Endothelial cell of umbilical vein (primary cell): ENCODE results near the gene ATP12A. TPM values are rescaled to one million over a fixed set of nuclear protein-coding genes. Genes with fewer than 3 reads are reported as not detected.

Experiments used
- BruUV-seq: library from RNA; stranded (reverse); fragments of 400-500 nt; replicated peaks from 2 replicates; lab custom pipeline; 2021; lab: Mats Ljungman, UMichigan
- CTCF ChIA-PET: fragments of 300-600, 350-600 bp; sonication (Branson Sonifier 250); formaldehyde crosslinking; loops from one replicate; lab custom pipeline; 2021; ENCODE audit warnings: antibody characterized with exemption, inconsistent platforms; lab: Charles Lee
- POLR2A ChIA-PET: fragments of 300-600, 350-600 bp; sonication (Branson Sonifier 250); formaldehyde crosslinking; loops from one replicate; lab custom pipeline; 2021; ENCODE audit warnings: antibody characterized with exemption, inconsistent platforms; lab: Charles Lee
- DNase-seq: peaks from one replicate; pipeline ENCODE4 v3.0.0-alpha.2; 2011; ENCODE audit warnings: low read depth, low spot score
- FAIRE-seq: peaks from 2 replicates; lab custom pipeline; 2011; peaks lifted over from hg19 to GRCh38; lab: Jason Lieb, UNC
- H2AFZ ChIP-seq: 2 replicates; pipeline ENCODE4 v1.6.0; 2012; ENCODE audit warnings: low read depth, low read length, control low read depth, inconsistent platforms
- H3K27ac ChIP-seq: 2 replicates; pipeline ENCODE4 v1.5.1; 2011; ENCODE audit warnings: low read depth, mild to moderate bottlenecking, control low read depth, low read length, moderate library complexity; ENCODE audit not compliant: insufficient read depth
- H3K27me3 ChIP-seq, 2 experiments: 2 replicates each; pipeline versions ENCODE4 v1.6.0 to v1.6.1; 2011; ENCODE audit warnings: low read length in 2 of 2, mixed read lengths in 1 of 2; ENCODE audit not compliant: control insufficient read depth in 2 of 2, insufficient read depth in 2 of 2
- H3K36me3 ChIP-seq, 2 experiments: 2 replicates in 1 of 2; 3 replicates in 1 of 2; pipeline ENCODE4 v1.5.1; 2011; ENCODE audit warnings: low read length in 2 of 2, mild to moderate bottlenecking in 1 of 2, moderate library complexity in 1 of 2; ENCODE audit not compliant: control insufficient read depth in 2 of 2, insufficient read depth in 2 of 2; ENCODE audit errors: extremely low read depth in 1 of 2
- H3K4me1 ChIP-seq: 3 replicates; pipeline ENCODE4 v1.5.1; 2011; ENCODE audit warnings: mild to moderate bottlenecking, low read length; ENCODE audit not compliant: control insufficient read depth, insufficient read depth; ENCODE audit errors: extremely low read depth
- H3K4me2 ChIP-seq: 2 replicates; pipeline ENCODE4 v1.6.1; 2011; ENCODE audit warnings: low read length, control low read depth, mixed read lengths; ENCODE audit not compliant: insufficient read depth
- H3K4me3 ChIP-seq, 3 experiments: fragments of 200-600 bp in 1 of 3; sonication (generic), shearing (Covaris generic) in 1 of 3; replicated peaks in 1 of 3; 2 replicates each; pipeline ENCODE4 v1.5.1; 2011 to 2016; ENCODE audit warnings: control low read depth in 3 of 3, low read length in 3 of 3, mild to moderate bottlenecking in 2 of 3, inconsistent platforms in 1 of 3, low read depth in 1 of 3, moderate library complexity in 1 of 3; ENCODE audit not compliant: insufficient read depth in 1 of 3
- H3K79me2 ChIP-seq: 2 replicates; pipeline ENCODE4 v1.6.0; 2012; ENCODE audit warnings: low read length, inconsistent platforms; ENCODE audit not compliant: control insufficient read depth, insufficient read depth
- H3K9ac ChIP-seq: replicated peaks from 2 replicates; pipeline ENCODE3; 2011; ENCODE audit warnings: low read length, control low read depth; ENCODE audit not compliant: insufficient read depth; ENCODE audit errors: extremely low read depth
- H3K9me1 ChIP-seq: replicated peaks from 3 replicates; pipeline ENCODE4 v1.6.0; 2011; ENCODE audit warnings: mild to moderate bottlenecking, low read length; ENCODE audit not compliant: control insufficient read depth, insufficient read depth; ENCODE audit errors: extremely low read depth
- H3K9me3 ChIP-seq: replicated peaks from 2 replicates; pipeline ENCODE4 v1.5.1; 2012; ENCODE audit warnings: low read length, inconsistent platforms; ENCODE audit not compliant: control insufficient read depth, insufficient read depth
- H4K20me1 ChIP-seq: replicated peaks from 2 replicates; pipeline ENCODE3; 2011; ENCODE audit warnings: mild to moderate bottlenecking, low read length; ENCODE audit not compliant: control insufficient read depth, insufficient read depth; ENCODE audit errors: extremely low read depth
- CTCF ChIP-seq, 2 donors: IDR thresholded peaks; 1 replicate in 1 of 2; 2 replicates in 1 of 2; pipeline ENCODE4 v1.5.1; 2011; ENCODE audit warnings: low read length in 2 of 2, mild to moderate bottlenecking in 2 of 2, moderate library complexity in 2 of 2, control low read depth in 1 of 2, inconsistent platforms in 1 of 2, low read depth in 1 of 2; ENCODE audit not compliant: insufficient read depth in 1 of 2; ENCODE audit errors: extremely low read depth in 1 of 2
- EZH2 ChIP-seq: IDR thresholded peaks from 2 replicates; pipeline ENCODE4 v1.6.1; 2012; ENCODE audit warnings: borderline replicate concordance, low read depth, mild to moderate bottlenecking, moderate library complexity, low read length, inconsistent platforms; ENCODE audit not compliant: severe bottlenecking
- FOS ChIP-seq: IDR thresholded peaks from 2 replicates; pipeline ENCODE4 v1.6.1; 2011; ENCODE audit warnings: mild to moderate bottlenecking, low read length, moderate library complexity, borderline replicate concordance; ENCODE audit not compliant: insufficient read depth
- GATA2 ChIP-seq: IDR thresholded peaks from 2 replicates; pipeline ENCODE4 v1.7.0; 2011; ENCODE audit warnings: low read depth, mild to moderate bottlenecking, moderate library complexity, mixed read lengths, low read length; ENCODE audit not compliant: insufficient read length, insufficient read depth
- JUN ChIP-seq: IDR thresholded peaks from 2 replicates; pipeline ENCODE4 v1.6.1; 2011; ENCODE audit warnings: borderline replicate concordance, low read depth; ENCODE audit not compliant: insufficient read length, insufficient read depth
- MAX ChIP-seq: IDR thresholded peaks from 2 replicates; pipeline ENCODE4 v1.6.1; 2011; ENCODE audit not compliant: insufficient read depth, insufficient read length
- MYC ChIP-seq: IDR thresholded peaks from one replicate; pipeline ENCODE4 v1.6.1; 2011; ENCODE audit warnings: mild to moderate bottlenecking, low read depth, low read length
- POLR2A ChIP-seq: IDR thresholded peaks from 2 replicates; pipeline ENCODE4 v1.6.1; 2012; ENCODE audit warnings: low read depth, mild to moderate bottlenecking, control low read depth, low read length
- POLR2AphosphoS5 ChIP-seq: IDR thresholded peaks from 2 replicates; pipeline ENCODE4 v1.6.1; 2012; ENCODE audit warnings: low read depth, mild to moderate bottlenecking, control low read depth, low read length, moderate library complexity; ENCODE audit not compliant: insufficient read depth
- dilution Hi-C: fragments of 300-500 bp; cut with MboI; formaldehyde crosslinking; loops from one replicate; pipeline ENCODE4 v1.15.0; 2019; ENCODE audit warnings: low sequenced_read_pairs; ENCODE audit not compliant: extremely low pct_ligation_motif_present
- intact Hi-C: fragments of 100-400 bp; cut with micrococcal nuclease; formaldehyde crosslinking; loops from one replicate; pipeline ENCODE4 v1.10.0; 2022
- polyA plus RNA-seq, 4 experiments: library from polyadenylated mRNA; depleted of rRNA in 3 of 4; stranded (reverse) in 3 of 4; unstranded in 1 of 4; fragments of >200 nt; gene quantifications; 2 replicates each; pipeline versions ENCODE4 v1.2.1 to v1.2.3, GENCODE V29; 2011 to 2012; ENCODE audit warnings: missing spikeins in 1 of 4
- total RNA-seq: library from RNA; stranded (reverse); gene quantifications from 2 replicates; pipeline ENCODE4 v1.2.3, GENCODE V29; 2021

ATP12A gene
- total and polyA plus RNA-seq, 2 donors (not counting 3 experiments of a cell fraction or from before 2014, with no cell fraction given): not detected

GRCh38 chr13:24631922-24632321 is 48.3 kb upstream of the ATP12A start:
- H3K4me1 ChIP-seq: no peaks in the 10 kb centered on the region
- DNase-seq (no peak), FAIRE-seq (no peak)
- no peak overlapping the region for H3K4me3 ChIP-seq
- TF ChIP-seq POLR2AphosphoS5 (no peak), FOS (no peak), EZH2 (no peak), CTCF (IDR thresholded peaks at IDR 0.05; ENCODE audit: extremely low read depth in 1 of 2, insufficient read depth in 1 of 2, low read depth in 1 of 2, low read length in 2 of 2) (no peak), POLR2A (no peak), MAX (no peak), GATA2 (no peak), MYC (no peak), JUN (no peak)
- H3K79me2 ChIP-seq: no peaks in the 10 kb centered on the region
- intact Hi-C loops: no loop called here
- H3K36me3 ChIP-seq: no peaks in the 10 kb centered on the region
- BruUV-seq: no TSS peak
- H3K27ac ChIP-seq: no peak overlapping the region
- no peak overlapping the region for H3K9ac ChIP-seq
- CTCF ChIA-PET: no interaction called here
- H2AFZ ChIP-seq: no peak overlapping the region
- dilution Hi-C loops: no loop called here
- no peaks in the 10 kb centered on the region for H3K9me3 ChIP-seq
- H3K9me1 ChIP-seq: no peaks in the 10 kb centered on the region
- POLR2A ChIA-PET: no interaction called here
- H3K27me3 ChIP-seq: no peaks in the 10 kb centered on the region
- no peaks in the 10 kb centered on the region for H4K20me1 ChIP-seq
- H3K4me2 ChIP-seq: no peak overlapping the region
